Ishikawa (cell line): Measurements from ENCODE around the gene TMEM139.

Source experiments
- EGR1 ChIP-seq: IDR thresholded peaks from 2 replicates; pipeline ENCODE4 v1.6.1; 2012
- RAD21 ChIP-seq: IDR thresholded peaks from 2 replicates; pipeline ENCODE4 v1.6.1; 2012; ENCODE audit warnings: low read depth

DNA sequence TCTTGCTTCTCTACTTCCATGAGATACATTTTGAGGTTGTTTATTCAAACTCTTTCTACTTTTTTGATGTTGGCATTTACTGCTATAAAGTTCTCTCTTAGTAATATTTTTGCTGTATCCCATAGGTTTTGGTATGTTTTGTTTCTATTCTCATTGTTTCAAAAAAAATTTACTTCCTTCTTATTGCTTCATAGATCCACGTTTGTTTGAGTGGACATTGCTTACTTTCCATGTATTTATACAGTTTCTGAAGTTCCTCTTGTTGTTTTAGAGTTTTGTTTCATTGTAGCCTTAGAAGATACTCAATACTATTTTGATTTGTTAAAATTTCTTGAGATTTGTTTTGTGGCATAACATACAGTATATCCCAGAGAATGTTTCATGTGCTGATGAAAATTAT is 49.2 kb upstream of the TMEM139 start:
- TF ChIP-seq RAD21: no peak
- no peak for TF ChIP-seq EGR1
